GM12864 (cell line): ENCODE results near the gene TSSC4.
"Not testable (repeated sequence)": the region's sequence is repeated elsewhere in the genome, so short reads cannot be mapped to it uniquely, and the experiment has no call there.

Experiments used
- DNase-seq: peaks from one replicate; pipeline ENCODE4 v3.0.0-alpha.2; 2011; ENCODE audit warnings: low read depth
- H3K4me3 ChIP-seq: 2 replicates; pipeline ENCODE4 v1.5.1; 2011; ENCODE audit warnings: mild to moderate bottlenecking, low read depth, low read length, control low read depth
- CTCF ChIP-seq: IDR thresholded peaks from 2 replicates; pipeline ENCODE4 v1.5.1; 2011; ENCODE audit warnings: low read depth, mild to moderate bottlenecking, moderate library complexity, low read length, control low read depth, inconsistent platforms; ENCODE audit errors: missing control alignments

The TSSC4 gene

DNA sequence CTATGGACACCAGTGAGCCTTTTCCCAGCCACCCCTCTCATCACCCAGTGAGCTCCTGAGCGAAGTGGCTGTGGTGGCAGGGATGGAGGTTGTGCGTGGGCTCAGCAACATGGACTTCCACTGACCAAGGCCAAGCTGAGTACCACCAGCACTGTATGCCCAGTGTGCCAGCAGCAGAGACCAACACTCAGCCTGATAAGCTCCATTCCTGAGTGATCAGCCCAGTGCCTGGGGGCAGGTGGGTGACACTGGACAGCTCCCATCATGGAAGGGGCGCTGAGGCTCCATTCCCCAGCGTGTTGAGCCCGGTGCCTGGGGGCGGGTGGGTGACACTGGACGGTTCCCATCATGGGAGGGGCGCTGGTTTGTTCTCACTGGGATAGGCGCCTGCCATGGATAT, 41.0 kb upstream of the TSSC4 start:
- no peak for TF ChIP-seq CTCF
- H3K4me3 ChIP-seq: no peak overlapping the region

DNA sequence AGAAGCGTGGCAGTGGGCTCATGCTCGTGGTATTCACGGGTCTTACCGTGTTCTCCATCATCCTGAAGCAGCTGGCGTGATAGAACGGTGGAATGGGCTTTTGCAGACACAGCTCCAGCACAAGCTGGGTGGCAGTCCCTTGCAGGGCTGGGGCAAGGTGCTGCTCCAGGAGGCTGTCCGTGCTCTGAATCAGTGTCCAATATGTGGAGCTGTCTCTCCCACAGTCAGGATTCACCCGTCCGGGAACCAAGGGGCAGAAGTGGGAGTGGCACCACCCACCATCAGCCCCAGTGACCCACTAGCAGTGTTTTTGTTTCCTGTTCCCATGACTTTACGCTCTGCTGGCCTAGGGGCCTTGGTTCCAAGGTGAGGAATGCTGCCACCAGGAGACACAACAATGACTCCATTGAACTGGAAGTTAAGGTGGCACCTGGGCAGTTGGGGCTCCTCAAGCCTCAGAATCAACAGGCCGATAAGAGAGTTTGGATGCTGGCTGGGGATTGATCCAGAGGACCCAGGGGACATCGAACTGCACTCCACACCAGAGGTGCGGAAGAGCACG, 40.4 kb upstream of the TSSC4 start:
- no peak overlapping the region for H3K4me3 ChIP-seq
- no peak for DNase-seq
- no peak for TF ChIP-seq CTCF

More for the DNA sequence above, 41.0 kb upstream of the TSSC4 start:
- DNase-seq: no peak

DNA sequence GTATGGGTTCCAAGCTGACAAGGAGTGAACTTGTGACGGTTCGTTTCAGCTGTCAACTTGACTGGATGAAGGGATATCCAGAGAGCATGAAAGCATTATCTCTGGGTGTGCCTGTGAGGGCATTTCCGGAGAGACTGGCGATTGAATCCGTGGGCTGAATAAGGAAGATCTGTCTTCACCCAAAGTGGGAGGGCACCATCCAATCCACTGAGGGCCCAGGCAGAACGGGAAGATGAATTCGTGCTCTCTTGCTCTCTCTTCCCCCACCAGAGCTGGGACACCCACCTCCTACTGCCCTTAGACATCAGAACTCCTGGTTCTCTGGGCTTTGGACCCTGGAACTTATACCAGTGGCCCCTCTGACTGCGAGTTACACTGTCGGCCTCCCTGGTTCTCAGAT, 39.0 kb upstream of the TSSC4 start:
- TF ChIP-seq CTCF: no peak
- H3K4me3 ChIP-seq: no peak overlapping the region
- no peak for DNase-seq

- TF ChIP-seq CTCF: no peak
- DNase-seq: no peak
- H3K4me3 ChIP-seq: no peak overlapping the region
Measured at GRCh38 chr11:2362414-2362813, 38.1 kb upstream of the TSSC4 start.

DNA sequence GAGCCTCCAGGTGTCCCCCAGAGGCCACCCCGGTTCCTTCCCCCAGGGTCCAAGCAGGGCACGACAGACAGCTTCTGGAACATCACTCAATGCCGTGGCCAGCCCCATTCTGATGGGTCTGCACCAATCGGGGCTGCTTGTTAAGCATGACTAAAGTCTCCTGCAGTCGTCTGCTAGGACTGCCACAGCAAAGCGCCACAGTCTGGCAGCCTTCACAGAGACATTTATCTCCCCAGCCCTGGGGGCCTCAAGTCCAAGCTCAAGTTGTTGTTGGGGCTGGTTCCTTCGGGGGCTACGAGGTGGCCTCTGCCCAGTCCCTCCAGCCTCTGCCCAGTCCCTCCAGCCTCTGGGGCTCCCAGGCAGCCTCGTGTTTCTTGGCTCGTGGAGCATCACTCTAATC, 37.4 kb upstream of the TSSC4 start:
- DNase-seq: no peak
- no peak for TF ChIP-seq CTCF

GRCh38 chr11:2363577-2364370, 36.8 kb upstream of the TSSC4 start:
- TF ChIP-seq CTCF: no peak
- H3K4me3 ChIP-seq: no peak overlapping the region
- DNase-seq: no peak

More for the DNA sequence above, 37.4 kb upstream of the TSSC4 start:
- no peak overlapping the region for H3K4me3 ChIP-seq

DNA sequence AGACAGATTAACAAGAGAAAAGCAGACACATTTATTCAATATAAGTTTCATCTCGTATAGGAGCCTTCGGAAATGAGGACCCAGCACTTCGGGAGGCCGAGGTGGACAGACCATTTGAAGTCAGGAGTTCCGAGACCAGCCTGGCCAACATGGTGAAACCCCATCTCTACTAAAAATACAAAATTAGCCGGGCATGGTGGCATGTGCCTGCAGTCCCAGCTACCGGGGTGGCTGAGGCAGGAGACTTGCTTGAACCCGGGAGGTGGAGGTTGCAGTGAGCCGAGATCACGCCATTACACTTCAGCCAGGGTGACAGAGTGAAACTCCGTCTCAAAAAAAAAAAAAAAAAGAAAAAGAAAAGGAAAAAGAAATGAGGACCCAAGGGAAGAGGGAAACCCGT, 36.2 kb upstream of the TSSC4 start:
- not testable (repeated sequence) for H3K4me3 ChIP-seq, DNase-seq
